Measurements from ENCODE around the gene NUDT2.

GRCh38 chr9:34322899-34323591, 6.3 kb upstream of the NUDT2 start:
- TF ChIP-seq, protein P1, sequence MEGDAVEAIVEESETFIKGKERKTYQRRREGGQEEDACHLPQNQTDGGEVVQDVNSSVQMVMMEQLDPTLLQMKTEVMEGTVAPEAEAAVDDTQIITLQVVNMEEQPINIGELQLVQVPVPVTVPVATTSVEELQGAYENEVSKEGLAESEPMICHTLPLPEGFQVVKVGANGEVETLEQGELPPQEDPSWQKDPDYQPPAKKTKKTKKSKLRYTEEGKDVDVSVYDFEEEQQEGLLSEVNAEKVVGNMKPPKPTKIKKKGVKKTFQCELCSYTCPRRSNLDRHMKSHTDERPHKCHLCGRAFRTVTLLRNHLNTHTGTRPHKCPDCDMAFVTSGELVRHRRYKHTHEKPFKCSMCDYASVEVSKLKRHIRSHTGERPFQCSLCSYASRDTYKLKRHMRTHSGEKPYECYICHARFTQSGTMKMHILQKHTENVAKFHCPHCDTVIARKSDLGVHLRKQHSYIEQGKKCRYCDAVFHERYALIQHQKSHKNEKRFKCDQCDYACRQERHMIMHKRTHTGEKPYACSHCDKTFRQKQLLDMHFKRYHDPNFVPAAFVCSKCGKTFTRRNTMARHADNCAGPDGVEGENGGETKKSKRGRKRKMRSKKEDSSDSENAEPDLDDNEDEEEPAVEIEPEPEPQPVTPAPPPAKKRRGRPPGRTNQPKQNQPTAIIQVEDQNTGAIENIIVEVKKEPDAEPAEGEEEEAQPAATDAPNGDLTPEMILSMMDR (IDR thresholded peaks at IDR 0.05), result no peak
- TF ChIP-seq POLR2A (IDR thresholded peaks at IDR 0.05), result no peak

Measured in thyroid gland (tissue), 4 donors.